HUES48 (cell line): ENCODE results near the gene RNGTT.

Experiments used
- H3K27ac ChIP-seq: one replicate; pipeline ENCODE4 v1.7.0; 2013; ENCODE audit warnings: low read depth, low read length, inconsistent platforms
- H3K27me3 ChIP-seq: 2 replicates; pipeline ENCODE4 v1.6.1; 2013; ENCODE audit warnings: mild to moderate bottlenecking, low read length; ENCODE audit not compliant: control insufficient read depth, insufficient read depth
- H3K36me3 ChIP-seq: 2 replicates; pipeline ENCODE4 v1.6.1; 2013; ENCODE audit warnings: low read length; ENCODE audit not compliant: control insufficient read depth, insufficient read depth
- H3K4me1 ChIP-seq: 2 replicates; pipeline ENCODE4 v1.6.1; 2013; ENCODE audit warnings: mild to moderate bottlenecking, low read length; ENCODE audit not compliant: control insufficient read depth, insufficient read depth
- H3K4me3 ChIP-seq: 2 replicates; pipeline ENCODE4 v1.5.1; 2013; ENCODE audit warnings: mild to moderate bottlenecking, low read depth, low read length
- H3K9ac ChIP-seq: 2 replicates; pipeline ENCODE4 v1.6.1; 2013; ENCODE audit warnings: mild to moderate bottlenecking, low read depth, low read length, moderate library complexity
- H3K9me3 ChIP-seq: 2 replicates; pipeline ENCODE4 v1.6.1; 2013; ENCODE audit warnings: low read length; ENCODE audit not compliant: control insufficient read depth, insufficient read depth

Gene RNGTT

DNA sequence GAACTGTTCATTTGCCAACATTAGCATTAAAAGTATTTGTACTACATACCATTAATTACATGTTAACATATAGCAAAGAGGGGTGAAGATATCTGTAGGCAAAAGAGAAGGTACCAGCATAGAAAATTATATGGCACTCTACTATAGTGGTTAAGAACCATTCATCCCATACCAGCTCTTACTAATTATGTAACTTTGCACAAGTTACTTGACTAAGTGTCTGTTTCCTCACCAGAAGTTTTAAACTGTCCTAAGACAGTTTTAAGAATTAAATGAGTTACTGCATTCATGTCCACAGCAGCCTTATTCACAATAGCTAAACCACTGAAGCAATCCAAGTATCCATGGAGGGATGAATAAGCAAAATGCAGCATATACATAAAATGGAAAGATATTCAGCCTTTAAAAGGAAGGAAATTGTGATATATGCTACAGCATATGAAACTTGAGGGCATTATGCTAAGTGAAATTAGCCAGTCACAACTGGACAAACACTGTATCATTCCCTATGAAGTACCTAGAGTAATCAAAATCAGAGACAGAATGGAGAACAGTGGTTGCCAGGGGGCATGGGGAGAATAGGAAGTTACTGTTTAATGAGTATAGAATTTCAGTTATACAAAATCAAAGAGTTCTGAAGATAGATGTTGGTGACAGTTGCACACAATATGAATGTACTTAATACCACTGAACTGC lies 98.9 kb downstream of the RNGTT start:
- 0 out of 2 replicates have a peak, but pooled peaks cover 5% of the 10 kb centered on the region for H3K36me3 ChIP-seq
- peaks cover 3% of the 10 kb centered on the region; the same call in 1 of the 2 replicates for H3K4me1 ChIP-seq
- no peak overlapping the region for H3K4me3 ChIP-seq
- H3K27me3 ChIP-seq = no peaks in the 10 kb centered on the region
- H3K9me3 ChIP-seq = no peaks in the 10 kb centered on the region
- no peak overlapping the region for H3K27ac ChIP-seq
- no peak overlapping the region for H3K9ac ChIP-seq

DNA sequence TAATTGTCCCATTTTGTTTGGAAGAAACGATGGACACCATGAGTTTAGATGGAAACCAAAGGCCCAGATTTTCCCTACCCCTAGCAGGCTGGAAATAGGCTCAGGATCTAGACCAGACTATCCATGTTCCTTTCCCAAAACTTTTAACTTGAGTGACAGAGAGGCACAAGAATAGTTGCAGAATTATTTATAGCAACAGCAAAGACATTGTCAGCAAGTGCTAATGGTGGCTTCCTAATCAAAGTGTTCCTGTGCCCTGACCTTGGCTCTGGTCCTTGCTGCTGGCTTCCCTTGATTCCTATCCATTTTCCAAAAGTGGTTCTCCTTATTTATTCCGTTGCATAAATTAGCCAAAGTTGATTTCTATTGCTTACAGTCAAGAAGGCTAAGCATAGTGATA lies 103.1 kb downstream of the RNGTT start:
- Histone ChIP-seq H3K4me3 (no peak overlapping the region), H3K27me3 (no peaks in the 10 kb centered on the region), H3K27ac (no peak overlapping the region), H3K9me3 (no peaks in the 10 kb centered on the region), H3K36me3 (0 out of 2 replicates have a peak, but pooled peaks cover 5% of the 10 kb centered on the region), H3K4me1 (peaks cover 3% of the 10 kb centered on the region; the same call in 1 of the 2 replicates), H3K9ac (no peak overlapping the region)

DNA sequence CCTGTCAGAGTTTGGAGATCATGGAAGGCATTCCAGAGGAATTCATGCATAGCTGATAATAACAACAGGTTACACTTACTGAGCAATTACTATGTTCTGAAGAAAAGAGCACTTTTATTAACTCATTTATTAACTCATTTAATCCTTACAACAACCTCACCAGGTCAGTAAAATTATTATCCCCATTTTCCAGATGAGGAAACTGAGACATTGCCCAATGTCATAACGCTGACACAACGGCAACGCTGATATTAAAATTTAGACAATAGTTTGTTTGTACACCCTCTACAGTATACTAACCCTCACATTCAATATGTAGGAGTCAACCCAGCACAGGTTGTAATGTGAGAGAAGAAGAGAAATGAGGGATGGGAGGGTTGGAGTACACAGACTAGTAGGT lies 105.0 kb downstream of the RNGTT start:
- Histone ChIP-seq H3K27me3 (no peaks in the 10 kb centered on the region), H3K36me3 (0 out of 2 replicates have a peak, but pooled peaks cover 5% of the 10 kb centered on the region), H3K9me3 (no peaks in the 10 kb centered on the region), H3K4me3 (no peak overlapping the region), H3K9ac (no peak overlapping the region), H3K27ac (no peak overlapping the region), H3K4me1 (peaks cover 3% of the 10 kb centered on the region; the same call in 1 of the 2 replicates)

DNA sequence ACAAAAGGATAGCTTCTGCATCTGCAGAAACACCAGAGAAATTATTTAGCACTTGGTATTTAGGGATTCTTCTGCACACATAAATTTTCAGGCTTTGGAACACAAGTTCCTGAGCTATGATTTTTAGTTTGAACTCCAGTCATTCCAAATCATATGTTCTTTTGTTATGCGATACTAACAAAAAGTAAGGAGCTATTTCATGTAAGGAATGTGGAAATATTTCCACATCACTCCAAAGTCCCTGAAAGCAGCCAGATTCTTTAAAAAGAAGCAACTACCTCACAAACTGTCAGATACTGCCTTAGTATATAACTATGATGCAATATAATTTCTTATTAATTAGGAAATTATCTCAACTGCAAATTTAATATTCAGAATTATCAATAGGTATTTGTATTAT lies 106.9 kb downstream of the RNGTT start:
- Histone ChIP-seq H3K4me1 (peaks cover 3% of the 10 kb centered on the region; the same call in 1 of the 2 replicates), H3K27me3 (no peaks in the 10 kb centered on the region), H3K27ac (no peak overlapping the region), H3K36me3 (no peaks in the 10 kb centered on the region), H3K4me3 (no peak overlapping the region), H3K9ac (no peak overlapping the region), H3K9me3 (no peaks in the 10 kb centered on the region)

DNA sequence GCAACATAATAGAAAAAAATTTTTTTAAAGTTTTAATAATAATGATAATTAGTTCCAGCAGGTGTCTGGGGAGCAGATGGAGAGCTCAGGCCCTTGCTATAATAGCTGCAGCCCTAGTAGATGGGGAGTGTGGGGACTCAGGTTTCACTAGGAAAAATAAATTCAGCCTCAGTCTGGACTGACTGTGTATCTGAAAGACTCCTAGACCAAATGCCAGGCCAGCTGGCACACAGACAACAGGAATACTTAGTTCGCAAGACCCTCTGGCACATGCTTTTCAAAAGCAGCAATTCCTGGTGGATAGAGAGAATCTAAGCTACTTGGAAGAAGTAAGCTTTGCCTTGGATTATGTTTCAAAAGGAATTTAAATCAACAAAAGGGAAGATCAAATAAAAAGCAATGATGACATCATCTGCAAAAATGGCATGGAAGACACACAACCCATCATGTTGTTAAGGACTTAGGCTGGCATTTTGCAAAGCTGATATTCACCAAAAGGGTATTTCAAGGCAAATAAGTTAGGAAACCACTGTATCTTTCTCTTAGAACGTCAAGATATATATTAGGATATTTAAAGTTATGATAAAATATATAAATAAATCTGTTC lies 107.8 kb downstream of the RNGTT start:
- H3K4me1 ChIP-seq = peaks cover 3% of the 10 kb centered on the region; the same call in 1 of the 2 replicates
- H3K27me3 ChIP-seq = no peaks in the 10 kb centered on the region
- no peaks in the 10 kb centered on the region for H3K9me3 ChIP-seq
- no peak overlapping the region for H3K27ac ChIP-seq
- H3K4me3 ChIP-seq = no peak overlapping the region
- no peaks in the 10 kb centered on the region for H3K36me3 ChIP-seq
- H3K9ac ChIP-seq = no peak overlapping the region

DNA sequence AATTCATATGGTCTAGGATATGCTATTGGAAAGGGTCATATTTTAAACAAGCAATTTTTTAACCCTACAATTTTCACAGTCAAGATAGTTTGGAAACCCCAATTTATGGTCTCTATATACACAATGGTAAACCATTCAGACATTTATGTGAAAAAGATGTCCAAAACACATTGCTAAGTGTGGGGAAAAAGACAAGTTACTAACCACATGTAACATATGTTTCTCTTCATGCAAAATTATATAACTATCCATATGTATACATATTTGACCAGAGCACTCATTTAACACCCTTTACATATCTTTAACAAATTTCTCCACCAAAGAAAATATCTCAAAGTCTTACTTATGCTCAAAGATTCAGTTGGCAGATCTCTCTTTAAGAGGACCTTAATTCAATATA lies 110.6 kb downstream of the RNGTT start:
- Histone ChIP-seq H3K36me3 (no peaks in the 10 kb centered on the region), H3K4me3 (no peak overlapping the region), H3K27me3 (no peaks in the 10 kb centered on the region), H3K4me1 (peaks cover 3% of the 10 kb centered on the region; the same call in 1 of the 2 replicates), H3K9ac (no peak overlapping the region), H3K27ac (no peak overlapping the region), H3K9me3 (no peaks in the 10 kb centered on the region)

DNA sequence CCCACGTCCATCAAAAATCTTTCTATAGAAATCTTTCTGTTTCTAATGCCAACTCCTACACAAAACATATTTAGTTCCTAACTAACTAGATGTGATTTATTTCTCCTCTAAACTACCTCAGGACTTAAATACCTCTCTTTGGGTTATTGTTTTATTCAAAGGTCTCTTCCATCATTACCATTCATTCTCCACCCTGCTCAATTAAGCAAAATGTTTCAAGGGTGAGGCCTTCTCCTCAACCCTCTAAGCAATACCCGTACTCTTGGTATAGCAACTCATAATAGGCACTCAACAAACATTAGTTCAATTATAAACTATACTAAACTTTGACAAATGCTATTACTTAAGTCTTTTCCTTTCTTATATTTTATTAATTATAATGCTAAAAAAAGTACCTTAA lies 111.4 kb downstream of the RNGTT start:
- Histone ChIP-seq H3K27ac (no peak overlapping the region), H3K4me3 (no peak overlapping the region), H3K9ac (no peak overlapping the region), H3K4me1 (peaks cover 3% of the 10 kb centered on the region; the same call in 1 of the 2 replicates), H3K27me3 (no peaks in the 10 kb centered on the region), H3K9me3 (no peaks in the 10 kb centered on the region), H3K36me3 (no peaks in the 10 kb centered on the region)

DNA sequence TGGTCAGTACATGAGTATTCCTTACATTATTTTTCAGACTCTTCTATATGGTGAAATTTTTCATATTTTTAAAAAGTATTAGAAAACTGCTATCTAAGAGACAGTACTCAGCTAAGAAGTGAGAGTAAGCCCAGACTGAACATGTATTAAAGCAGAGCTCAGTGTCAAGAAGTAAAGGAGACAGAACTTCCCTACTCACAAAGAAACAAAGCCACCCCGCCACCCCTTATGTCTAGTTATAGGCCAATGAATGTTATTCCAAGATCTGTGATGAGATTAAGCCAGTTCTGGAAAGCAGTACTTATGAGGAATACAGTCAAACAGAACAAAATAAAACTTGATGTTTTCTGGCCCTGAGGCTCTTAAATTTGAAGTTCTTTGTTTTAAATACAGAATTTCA lies 114.5 kb downstream of the RNGTT start:
- H3K36me3 ChIP-seq = peaks cover 5% of the 10 kb centered on the region
- no peak overlapping the region for H3K9ac ChIP-seq
- no peaks in the 10 kb centered on the region for H3K4me1 ChIP-seq
- no peak overlapping the region for H3K4me3 ChIP-seq
- H3K9me3 ChIP-seq = no peaks in the 10 kb centered on the region
- no peaks in the 10 kb centered on the region for H3K27me3 ChIP-seq
- no peak overlapping the region for H3K27ac ChIP-seq

DNA sequence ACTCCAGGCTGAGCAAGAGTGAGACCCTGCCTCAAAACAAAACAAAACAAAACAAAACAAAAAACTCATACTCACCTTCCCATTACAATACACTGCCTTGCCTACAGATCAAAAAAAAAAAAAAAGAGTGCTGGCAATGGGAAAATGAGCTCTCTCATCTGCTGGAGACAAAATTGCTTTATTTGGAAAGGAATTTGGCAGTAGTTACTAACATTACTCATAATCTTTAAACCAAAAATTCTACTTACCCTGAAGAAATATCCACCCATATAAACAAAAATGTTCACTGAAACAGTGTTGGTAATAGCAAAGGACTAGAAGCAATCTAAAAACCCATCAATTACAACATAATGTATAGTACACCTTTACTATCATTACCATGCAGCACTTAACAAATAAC lies 120.4 kb downstream of the RNGTT start:
- Histone ChIP-seq H3K27ac (no peak overlapping the region), H3K4me1 (no peaks in the 10 kb centered on the region)

DNA sequence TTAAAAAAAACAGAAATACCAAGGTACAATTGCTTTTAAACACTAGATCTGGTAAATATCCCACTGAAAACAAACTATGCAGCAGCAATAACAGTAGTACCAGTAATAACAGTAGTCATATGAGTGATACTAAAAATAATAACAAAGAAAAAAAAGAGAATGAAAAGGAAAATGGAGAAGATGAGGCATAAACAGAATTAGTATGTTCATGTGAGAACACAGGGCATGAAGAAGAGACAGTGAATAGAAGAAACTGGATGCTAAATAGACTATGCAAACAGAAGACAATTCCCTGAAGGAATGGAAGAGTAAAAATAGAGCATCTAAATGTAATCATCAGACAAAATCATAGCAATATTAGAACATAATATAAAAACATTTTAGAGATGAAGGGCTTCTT lies 121.1 kb downstream of the RNGTT start:
- no peak overlapping the region for H3K9ac ChIP-seq
- no peak overlapping the region for H3K27ac ChIP-seq
- peaks cover 10% of the 10 kb centered on the region for H3K36me3 ChIP-seq
- no peaks in the 10 kb centered on the region for H3K4me1 ChIP-seq
- H3K27me3 ChIP-seq = no peaks in the 10 kb centered on the region
- H3K4me3 ChIP-seq = no peak overlapping the region
- no peaks in the 10 kb centered on the region for H3K9me3 ChIP-seq

More for the DNA sequence above, 120.4 kb downstream of the RNGTT start:
- H3K27me3 ChIP-seq = no peaks in the 10 kb centered on the region
- H3K9me3 ChIP-seq = no peaks in the 10 kb centered on the region
- no peak overlapping the region for H3K9ac ChIP-seq
- peaks cover 10% of the 10 kb centered on the region for H3K36me3 ChIP-seq
- no peak overlapping the region for H3K4me3 ChIP-seq

DNA sequence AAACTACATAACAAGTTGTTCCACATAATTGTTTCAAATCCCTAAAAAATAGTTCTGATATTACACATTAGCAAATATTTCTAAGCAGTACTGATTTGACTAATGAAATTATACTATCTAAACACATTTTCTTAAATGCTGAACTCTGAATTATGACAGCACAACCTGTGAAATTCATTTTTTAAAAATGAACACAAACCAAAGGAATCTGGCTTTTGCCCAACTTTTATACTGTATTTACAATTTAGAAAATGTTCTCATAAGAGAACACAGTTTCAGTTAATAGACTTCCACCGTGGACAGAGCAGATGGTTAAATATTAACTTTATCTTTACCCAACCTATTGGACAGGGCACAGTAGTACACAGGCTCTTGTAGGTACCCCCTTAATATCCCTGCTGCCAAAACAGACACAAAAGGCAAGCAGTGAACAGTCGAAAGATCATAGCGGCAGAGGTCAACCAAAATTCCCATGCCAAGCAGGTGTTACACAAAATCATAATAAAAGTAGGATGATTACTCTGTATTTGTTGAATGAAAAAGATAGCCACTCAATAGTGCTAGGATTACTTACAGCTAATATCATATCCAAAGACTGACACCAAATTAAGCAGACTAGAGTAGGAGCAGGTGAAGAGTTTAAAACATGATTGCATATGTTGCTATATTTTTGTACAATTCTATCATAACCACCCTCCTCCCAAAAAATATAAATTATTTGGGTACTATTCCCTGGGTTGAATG lies 122.5 kb downstream of the RNGTT start:
- no peak overlapping the region for H3K9ac ChIP-seq
- no peaks in the 10 kb centered on the region for H3K4me1 ChIP-seq
- H3K4me3 ChIP-seq = no peak overlapping the region
- H3K36me3 ChIP-seq = peaks cover 10% of the 10 kb centered on the region
- no peak overlapping the region for H3K27ac ChIP-seq
- H3K27me3 ChIP-seq = no peaks in the 10 kb centered on the region
- no peaks in the 10 kb centered on the region for H3K9me3 ChIP-seq
